ENCODE measurements around the gene PDE3B.

- TF ChIP-seq CTCF (IDR thresholded peaks at IDR 0.05) (no peak), POLR2A (IDR thresholded peaks at IDR 0.05) (no peak)
Measured at GRCh38 chr11:14609902-14610301, 33.7 kb upstream of the PDE3B start.

Data from heart left ventricle (tissue), 13 donors.